Measurements from ENCODE around the gene SUPT3H.

- TF ChIP-seq CTCF (conservative IDR thresholded peaks at IDR 0.05 in 1 of 2, IDR thresholded peaks at IDR 0.05 in 1 of 2; ENCODE audit: extremely low read depth in 1 of 2, insufficient read depth in 1 of 2, low read depth in 1 of 2, low read length in 2 of 2) (no peak), EZH2 (IDR thresholded peaks at IDR 0.05; ENCODE audit: borderline replicate concordance, low read length) (no peak)
These were observed 416.8 kb downstream of the SUPT3H start for GRCh38 chr6:44960898-44961297.

Data from mammary epithelial cell (primary cell).